Stimulated activated naive CD8-positive, alpha-beta T cell treated with anti-CD3 and anti-CD28 coated beads, Interleukin-15, Interleukin-2, amounts not matched to agents 100 ng/mL and 50 ng/mL, for 24 hours (primary cell): ENCODE results near the gene RGL3.

Experiments used
- H3K27ac Mint-ChIP-seq: one replicate; pipeline ENCODE4 v1.8.0; 2021; ENCODE audit warnings: mild to moderate bottlenecking, mixed read lengths
- H3K27me3 Mint-ChIP-seq: one replicate; pipeline ENCODE4 v1.8.0; 2021; ENCODE audit warnings: mixed read lengths
- H3K36me3 Mint-ChIP-seq: one replicate; pipeline ENCODE4 v1.8.0; 2021; ENCODE audit warnings: low read depth, mixed read lengths
- H3K4me1 Mint-ChIP-seq: one replicate; pipeline ENCODE4 v1.8.0; 2021; ENCODE audit warnings: low read depth, mixed read lengths
- H3K4me3 Mint-ChIP-seq: one replicate; pipeline ENCODE4 v1.8.0; 2021; ENCODE audit warnings: mild to moderate bottlenecking, mixed read lengths
- H3K9me3 Mint-ChIP-seq: one replicate; pipeline ENCODE4 v1.8.0; 2021; ENCODE audit warnings: mixed read lengths

Gene RGL3

GRCh38 chr19:11452620-11453310, 33.7 kb upstream of the RGL3 start:
- H3K27me3 Mint-ChIP-seq: no peaks in the 10 kb centered on the region
- no peak overlapping the region for H3K4me3 Mint-ChIP-seq
- H3K4me1 Mint-ChIP-seq: no peaks in the 10 kb centered on the region
- no peak overlapping the region for H3K27ac Mint-ChIP-seq
- no peaks in the 10 kb centered on the region for H3K9me3 Mint-ChIP-seq
- peaks cover 11% of the 10 kb centered on the region for H3K36me3 Mint-ChIP-seq

- Mint-ChIP-seq H3K36me3 (peaks cover 11% of the 10 kb centered on the region), H3K27ac (no peak overlapping the region), H3K4me1 (no peaks in the 10 kb centered on the region), H3K4me3 (no peak overlapping the region), H3K27me3 (no peaks in the 10 kb centered on the region), H3K9me3 (no peaks in the 10 kb centered on the region)
Observed at GRCh38 chr19:11451871-11452619, 32.9 kb upstream of the RGL3 start.

- no peaks in the 10 kb centered on the region for H3K9me3 Mint-ChIP-seq
- no peak overlapping the region for H3K27ac Mint-ChIP-seq
- H3K27me3 Mint-ChIP-seq: no peaks in the 10 kb centered on the region
- H3K36me3 Mint-ChIP-seq: peaks cover 11% of the 10 kb centered on the region
- no peaks in the 10 kb centered on the region for H3K4me1 Mint-ChIP-seq
- H3K4me3 Mint-ChIP-seq: no peak overlapping the region
Observed at GRCh38 chr19:11451327-11451870, 32.3 kb upstream of the RGL3 start.

- H3K27me3 Mint-ChIP-seq: no peaks in the 10 kb centered on the region
- H3K4me3 Mint-ChIP-seq: no peak overlapping the region
- no peaks in the 10 kb centered on the region for H3K9me3 Mint-ChIP-seq
- H3K27ac Mint-ChIP-seq: no peak overlapping the region
- H3K36me3 Mint-ChIP-seq: peaks cover 11% of the 10 kb centered on the region
- no peaks in the 10 kb centered on the region for H3K4me1 Mint-ChIP-seq
Observed at GRCh38 chr19:11450570-11451326, 31.6 kb upstream of the RGL3 start.

GRCh38 chr19:11448923-11449554, 29.9 kb upstream of the RGL3 start:
- H3K9me3 Mint-ChIP-seq: no peaks in the 10 kb centered on the region
- H3K27me3 Mint-ChIP-seq: no peaks in the 10 kb centered on the region
- H3K27ac Mint-ChIP-seq: no peak overlapping the region
- H3K36me3 Mint-ChIP-seq: peaks cover 20% of the 10 kb centered on the region
- no peaks in the 10 kb centered on the region for H3K4me1 Mint-ChIP-seq
- H3K4me3 Mint-ChIP-seq: no peak overlapping the region

GRCh38 chr19:11448410-11448809, 29.3 kb upstream of the RGL3 start:
- no peaks in the 10 kb centered on the region for H3K27me3 Mint-ChIP-seq
- H3K27ac Mint-ChIP-seq: no peak overlapping the region
- peaks cover 23% of the 10 kb centered on the region for H3K36me3 Mint-ChIP-seq

GRCh38 chr19:11447347-11448262, 28.5 kb upstream of the RGL3 start:
- Mint-ChIP-seq H3K27me3 (no peaks in the 10 kb centered on the region), H3K36me3 (peaks cover 23% of the 10 kb centered on the region), H3K27ac (no peak overlapping the region), H3K4me1 (no peaks in the 10 kb centered on the region), H3K4me3 (no peak overlapping the region), H3K9me3 (no peaks in the 10 kb centered on the region)

More at GRCh38 chr19:11448410-11448809, 29.3 kb upstream of the RGL3 start:
- no peak overlapping the region for H3K4me3 Mint-ChIP-seq
- no peaks in the 10 kb centered on the region for H3K9me3 Mint-ChIP-seq
- no peaks in the 10 kb centered on the region for H3K4me1 Mint-ChIP-seq

- Mint-ChIP-seq H3K27me3 (no peaks in the 10 kb centered on the region), H3K4me3 (no peak overlapping the region), H3K4me1 (peaks cover 4% of the 10 kb centered on the region), H3K36me3 (peaks cover 29% of the 10 kb centered on the region), H3K27ac (no peak overlapping the region), H3K9me3 (no peaks in the 10 kb centered on the region)
Observed at GRCh38 chr19:11446652-11447301, 27.7 kb upstream of the RGL3 start.

- Mint-ChIP-seq H3K36me3 (peaks cover 31% of the 10 kb centered on the region), H3K4me1 (peaks cover 5% of the 10 kb centered on the region), H3K27ac (no peak overlapping the region), H3K27me3 (no peaks in the 10 kb centered on the region), H3K4me3 (no peak overlapping the region), H3K9me3 (no peaks in the 10 kb centered on the region)
Observed at GRCh38 chr19:11446271-11446651, 27.1 kb upstream of the RGL3 start.

GRCh38 chr19:11445141-11445540, 26.0 kb upstream of the RGL3 start:
- Mint-ChIP-seq H3K4me1 (peaks cover 10% of the 10 kb centered on the region), H3K36me3 (peaks cover 41% of the 10 kb centered on the region), H3K9me3 (no peaks in the 10 kb centered on the region), H3K27me3 (no peaks in the 10 kb centered on the region), H3K27ac (no peak overlapping the region), H3K4me3 (no peak overlapping the region)

- Mint-ChIP-seq H3K4me3 (no peak overlapping the region), H3K4me1 (peaks cover 10% of the 10 kb centered on the region), H3K9me3 (no peaks in the 10 kb centered on the region), H3K27ac (no peak overlapping the region), H3K27me3 (no peaks in the 10 kb centered on the region), H3K36me3 (peaks cover 34% of the 10 kb centered on the region)
Observed at GRCh38 chr19:11444059-11444458, 24.9 kb upstream of the RGL3 start.

GRCh38 chr19:11437955-11438354, 18.8 kb upstream of the RGL3 start:
- Mint-ChIP-seq H3K4me1 (peaks cover 38% of the 10 kb centered on the region), H3K9me3 (no peaks in the 10 kb centered on the region), H3K36me3 (peaks cover 42% of the 10 kb centered on the region), H3K27me3 (no peaks in the 10 kb centered on the region), H3K4me3 (peak overlapping the region; percentile 55), H3K27ac (peak overlapping the region; percentile 58)

- Mint-ChIP-seq H3K9me3 (no peaks in the 10 kb centered on the region), H3K27ac (peak overlapping the region; percentile 100), H3K27me3 (no peaks in the 10 kb centered on the region), H3K4me3 (peak overlapping the region; percentile 100), H3K36me3 (peaks cover 30% of the 10 kb centered on the region), H3K4me1 (peaks cover 32% of the 10 kb centered on the region)
Observed at GRCh38 chr19:11435833-11436313, 16.8 kb upstream of the RGL3 start.
